Esophagus mucosa (tissue), 1 donor: ENCODE measurements around the gene CERKL. TPM values are rescaled to one million over a fixed set of nuclear protein-coding genes. Genes with fewer than 3 reads are reported as not detected.

Source experiments
- ATAC-seq: fragments of 200-7000 bp; cut with Tn5 transposase; one replicate; pipeline ENCODE4 v1.9.1; 2020
- total RNA-seq: library from RNA; stranded (reverse); gene quantifications from one replicate; pipeline ENCODE4 v1.2.4, GENCODE V29; 2023
- donor health status: DM: yes; HTN: yes; CAD: no.

The CERKL gene
- total RNA-seq, 1 donor from 2014 or later: not detected

- no peak for ATAC-seq
Measured at GRCh38 chr2:181574321-181574720, 82.6 kb downstream of the CERKL start.

DNA sequence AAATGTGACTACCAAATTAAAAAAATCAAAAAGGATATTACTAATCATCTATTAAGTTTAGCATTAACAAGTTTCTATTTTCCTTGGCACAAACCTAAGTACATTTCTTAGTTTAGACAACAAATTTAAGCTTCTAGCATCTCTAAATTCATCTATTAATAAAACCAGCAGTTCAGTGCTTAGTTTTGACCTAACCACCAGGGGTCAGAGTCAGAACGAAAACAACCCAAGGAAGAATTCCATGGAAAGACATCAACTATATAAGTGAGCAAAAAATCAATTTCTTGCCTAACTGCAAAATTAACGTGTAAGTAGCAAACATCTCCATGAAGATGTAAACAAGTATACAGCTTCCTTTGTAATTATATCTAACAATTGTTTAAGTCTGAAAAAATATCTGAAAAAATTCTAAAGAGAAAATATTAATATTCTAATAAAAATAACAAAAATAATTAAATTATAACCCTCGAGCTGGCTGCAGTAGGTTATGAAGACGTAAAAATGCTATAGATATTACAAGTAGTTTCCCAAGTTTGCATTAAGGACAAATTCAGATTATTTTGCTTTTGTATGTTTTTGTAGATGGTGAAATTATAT is 83.7 kb downstream of the CERKL start:
- ATAC-seq: no peak

DNA sequence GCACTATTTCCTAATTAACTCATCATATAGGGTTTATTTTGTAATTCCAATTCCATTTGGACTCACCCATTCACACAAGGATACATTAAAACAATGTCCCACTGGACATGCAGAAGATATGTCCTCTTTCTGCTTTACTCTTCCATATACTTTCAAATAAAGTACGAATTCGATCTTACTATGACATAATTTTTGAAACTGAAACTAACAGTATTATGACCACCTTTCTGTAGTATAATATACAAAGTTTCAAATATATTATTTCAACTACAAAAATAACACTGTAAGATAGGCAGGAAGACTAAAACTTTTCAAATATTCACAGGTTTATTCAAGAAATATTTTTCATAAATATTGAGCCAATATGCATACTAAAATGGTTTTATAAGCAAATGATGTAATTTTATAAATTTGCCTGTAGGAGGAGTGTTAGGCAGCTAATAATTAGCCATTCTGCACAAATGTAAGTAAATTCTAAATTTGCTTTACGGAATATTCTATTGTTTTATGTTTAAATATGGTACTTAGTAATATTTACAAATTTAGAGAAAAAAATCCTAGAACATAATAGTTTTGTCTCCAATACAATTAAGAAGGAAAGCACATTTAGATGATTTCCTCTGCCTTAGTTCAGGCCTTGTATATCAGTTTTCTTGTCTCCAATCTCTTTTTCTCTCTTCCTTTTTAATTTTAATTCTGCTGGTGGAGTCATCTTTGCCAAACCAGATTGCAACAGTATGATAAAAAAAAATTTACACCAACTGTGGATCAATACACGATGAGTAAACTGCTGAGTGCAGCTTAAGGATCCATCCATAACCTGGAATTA is 85.9 kb downstream of the CERKL start:
- ATAC-seq: no peak

- ATAC-seq: no peak
Measured at GRCh38 chr2:181570059-181570458, 86.8 kb downstream of the CERKL start.

GRCh38 chr2:181566334-181567032 is 90.4 kb downstream of the CERKL start:
- no peak for ATAC-seq

DNA sequence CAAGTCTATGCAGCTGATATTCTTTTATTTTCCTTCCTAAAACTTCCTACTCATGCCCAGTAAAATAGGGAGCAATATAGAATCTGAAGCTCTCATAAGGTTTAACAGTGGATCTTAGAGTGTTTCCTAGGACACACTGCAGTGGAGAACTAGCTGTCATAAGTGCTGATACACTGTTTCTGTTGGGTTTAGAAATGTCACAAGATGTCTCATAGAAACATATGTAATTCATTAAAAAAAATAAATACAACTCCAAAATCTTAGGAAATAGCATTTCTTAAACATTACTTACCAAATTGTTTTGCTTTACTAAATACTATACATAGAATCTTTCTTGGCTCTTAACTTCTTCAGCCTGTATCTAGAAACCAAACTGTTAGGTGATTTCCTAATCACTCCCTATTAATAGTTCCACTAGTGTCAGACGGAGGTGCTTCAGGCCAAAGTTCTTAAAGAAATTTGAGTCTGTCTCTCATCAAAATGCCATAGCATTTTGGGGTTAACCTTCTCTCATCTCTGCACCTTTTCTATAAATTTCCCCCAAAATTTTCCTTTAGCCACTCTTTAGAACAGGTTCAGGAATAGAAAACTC is 93.7 kb downstream of the CERKL start:
- ATAC-seq: no peak

DNA sequence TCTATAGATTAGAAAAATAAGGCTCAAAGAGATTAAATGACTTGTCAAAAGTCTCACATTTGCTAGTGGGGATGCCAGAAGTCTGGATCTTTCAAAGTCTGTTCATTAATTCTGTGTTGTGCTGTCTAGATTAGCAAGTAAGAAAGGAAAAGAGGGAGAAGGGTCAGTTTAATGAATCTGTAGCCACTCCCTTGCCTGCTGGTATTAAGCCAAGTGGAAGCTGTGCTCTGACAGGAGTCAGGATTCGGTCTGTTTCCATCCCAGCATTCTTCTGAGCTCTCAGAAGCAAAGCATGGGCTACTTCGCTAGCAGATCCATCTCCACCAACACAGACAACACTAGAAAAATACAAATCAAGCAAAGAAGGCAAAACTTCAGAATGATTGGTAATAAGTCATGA is 98.5 kb downstream of the CERKL start:
- ATAC-seq: no peak

GRCh38 chr2:181554061-181554830 is 102.7 kb downstream of the CERKL start:
- ATAC-seq: no peak

GRCh38 chr2:181553244-181553643 is 103.7 kb downstream of the CERKL start:
- no peak for ATAC-seq

- ATAC-seq: no peak
Measured at GRCh38 chr2:181552808-181553207, 104.1 kb downstream of the CERKL start.

DNA sequence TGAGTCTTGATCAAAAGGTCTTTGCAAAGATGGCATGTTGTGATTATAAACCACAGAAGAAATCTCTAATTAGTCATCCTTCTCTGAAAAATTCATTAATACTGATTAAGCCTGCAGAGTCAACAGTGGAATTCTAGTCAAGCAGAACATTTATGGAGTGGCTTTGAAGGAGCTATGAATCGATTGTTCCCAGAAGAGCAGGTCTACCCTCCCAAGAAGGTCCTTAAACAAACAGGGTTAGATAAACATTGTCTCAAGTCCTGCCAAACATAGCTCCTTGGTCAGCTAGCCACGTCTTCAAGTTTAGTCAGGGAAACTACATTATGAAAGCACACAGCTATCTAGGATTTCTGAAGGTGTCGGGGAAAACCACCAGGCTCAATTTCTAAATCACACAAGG is 110.8 kb downstream of the CERKL start:
- ATAC-seq: no peak

- no peak for ATAC-seq
Measured at GRCh38 chr2:181542170-181542569, 114.7 kb downstream of the CERKL start.

DNA sequence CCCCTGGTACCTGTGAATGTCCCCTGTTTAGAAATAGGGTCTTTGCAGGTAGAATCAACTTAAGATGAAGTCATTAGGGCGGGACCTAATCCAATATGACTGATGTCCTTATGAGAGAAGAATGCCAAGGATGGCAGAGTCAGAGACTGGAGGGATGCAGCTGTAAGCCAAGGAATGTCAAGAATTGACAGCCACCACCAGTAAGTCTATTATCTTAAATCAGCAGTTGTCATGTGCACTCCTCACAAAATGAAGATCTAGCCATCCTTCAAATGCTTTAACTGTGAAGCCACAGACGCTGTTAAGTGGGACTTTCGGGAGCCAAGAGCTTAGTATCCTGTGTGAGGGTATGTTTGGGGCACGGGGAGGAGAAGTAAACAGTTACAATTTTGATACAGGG is 116.5 kb downstream of the CERKL start:
- ATAC-seq: no peak

DNA sequence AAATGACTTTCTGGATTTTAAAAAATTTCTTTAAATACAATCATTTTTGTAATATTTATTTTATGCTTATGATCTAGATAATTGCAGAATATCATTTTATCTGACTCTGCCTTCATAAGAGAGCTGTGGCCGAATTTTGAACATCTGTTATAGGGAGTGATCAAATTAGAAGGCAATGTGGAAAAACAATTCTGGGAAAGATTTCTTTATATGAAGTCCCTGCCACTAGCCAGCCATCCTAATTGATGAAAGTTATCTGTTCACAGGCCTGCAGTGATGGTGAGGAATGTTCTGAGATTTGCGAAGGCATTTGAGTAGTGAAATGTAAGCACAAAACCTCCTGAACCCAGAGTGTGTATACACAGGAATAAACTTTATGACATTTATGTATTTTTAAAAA is 120.2 kb downstream of the CERKL start:
- no peak for ATAC-seq

DNA sequence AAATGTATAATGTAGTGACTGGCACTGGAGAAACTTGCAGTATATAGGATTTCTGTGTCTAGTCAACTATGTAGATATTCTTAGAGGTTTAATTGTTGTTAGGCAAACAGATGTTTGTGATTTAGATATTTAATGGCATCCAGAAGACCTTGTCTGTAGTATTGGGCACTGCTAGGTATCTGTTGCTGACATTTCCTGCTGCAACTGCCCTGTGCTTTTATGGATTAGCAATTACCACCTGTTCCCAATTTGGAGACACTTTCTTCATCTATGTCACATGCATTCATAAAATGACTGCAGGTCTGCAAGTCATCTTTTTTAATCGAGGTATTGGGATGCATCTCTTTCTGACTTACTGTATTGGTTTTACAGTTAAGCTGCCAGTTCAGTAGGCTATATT is 128.5 kb downstream of the CERKL start:
- no peak for ATAC-seq

GRCh38 chr2:181527058-181527457 is 129.8 kb downstream of the CERKL start:
- no peak for ATAC-seq

- no peak for ATAC-seq
Measured at GRCh38 chr2:181526014-181526413, 130.9 kb downstream of the CERKL start.

DNA sequence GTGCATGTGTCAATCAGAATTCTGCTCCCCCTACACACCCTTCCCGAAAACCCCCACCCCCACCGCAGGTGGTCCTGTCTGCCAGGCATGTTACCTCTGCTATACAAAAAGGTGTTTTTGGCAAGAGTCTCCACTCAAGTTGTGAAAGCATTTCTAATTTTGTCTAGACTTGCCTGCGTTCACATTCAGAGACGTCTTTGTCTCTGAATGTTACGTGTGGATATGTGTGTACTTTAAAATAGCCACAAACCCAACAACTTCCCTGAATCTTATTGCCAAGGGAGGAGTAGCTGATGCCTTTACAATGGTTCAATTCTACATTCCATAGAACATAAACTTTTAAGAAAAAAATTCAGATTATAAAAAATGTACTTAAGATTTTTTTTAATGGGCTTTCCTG is 133.1 kb downstream of the CERKL start:
- ATAC-seq: no peak

DNA sequence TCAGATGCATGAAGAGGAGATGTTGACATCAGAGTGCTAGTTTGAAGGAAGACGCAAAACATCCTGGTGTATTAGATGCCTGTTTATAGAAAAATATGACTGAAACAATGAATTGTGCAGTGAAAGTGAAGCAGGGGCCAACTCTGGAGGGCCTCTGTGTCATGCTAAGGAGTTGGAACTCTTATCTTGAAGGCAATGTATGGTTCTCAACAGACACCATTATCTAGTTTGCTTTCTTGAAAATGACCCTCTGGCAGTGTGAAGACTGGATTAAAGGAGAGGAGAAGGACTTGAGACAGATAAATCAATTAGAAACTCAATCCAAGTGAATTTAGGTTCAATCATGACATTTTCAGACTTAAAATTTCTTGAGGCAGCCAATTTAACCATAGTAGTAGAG is 136.7 kb downstream of the CERKL start:
- no peak for ATAC-seq

DNA sequence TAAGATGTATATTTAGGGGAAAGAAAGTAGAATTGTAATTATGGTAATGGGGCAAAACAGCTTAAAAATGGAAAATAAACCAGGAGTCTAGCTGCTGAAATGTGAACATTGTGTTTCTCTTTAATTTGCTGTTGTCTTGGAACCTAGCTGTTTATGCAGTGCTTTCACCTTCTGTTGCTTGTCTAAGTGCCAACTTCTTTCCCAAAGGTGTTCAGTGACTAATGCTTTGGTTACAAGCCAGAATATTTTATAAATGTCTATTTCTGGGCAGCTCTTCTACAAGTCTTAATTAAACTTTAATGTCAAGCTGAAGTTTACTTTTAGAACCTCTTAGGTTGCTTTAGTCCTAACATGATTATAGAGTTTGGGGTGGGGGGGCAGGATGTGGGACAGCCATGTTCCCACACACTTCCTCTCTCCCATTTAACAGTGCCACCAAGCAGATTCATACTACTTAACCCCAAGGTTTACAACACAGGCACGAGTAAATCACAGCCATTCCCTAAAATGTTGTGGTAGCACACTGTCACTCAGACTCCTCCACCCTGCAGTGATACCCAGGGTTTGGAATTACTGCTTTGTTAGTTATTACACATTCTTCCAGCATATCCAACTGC is 139.1 kb downstream of the CERKL start:
- ATAC-seq: no peak

DNA sequence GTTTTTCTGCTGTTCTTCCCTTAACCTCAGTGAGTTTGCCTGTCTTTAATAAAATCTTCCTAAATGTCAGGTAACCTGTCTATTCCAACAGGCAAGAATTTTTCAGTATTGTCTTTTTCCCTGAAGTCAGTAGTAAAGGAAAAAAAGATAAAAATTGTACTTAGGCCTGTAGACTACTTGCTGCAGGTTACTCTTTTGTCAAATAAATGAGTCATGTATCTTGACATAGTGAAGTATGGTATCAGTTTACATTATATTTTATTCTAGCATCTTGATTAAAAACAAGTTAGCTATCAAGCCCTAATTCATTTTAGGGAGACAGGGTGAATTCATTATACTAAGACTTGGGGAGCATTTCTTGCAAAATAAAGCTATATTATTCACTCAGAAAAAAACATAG is 139.9 kb downstream of the CERKL start:
- no peak for ATAC-seq

- no peak for ATAC-seq
Measured at GRCh38 chr2:181515719-181516118, 141.2 kb downstream of the CERKL start.
